Psoas muscle (tissue), 8 donors: ENCODE data around the gene GGA3. TPM values are rescaled to one million over a fixed set of nuclear protein-coding genes. Genes with fewer than 3 reads are reported as not detected.

Experiments
- ATAC-seq, 4 donors: fragments of 200-7000 bp; cut with Tn5 transposase; one replicate each; pipeline ENCODE4 v1.9.1; 2020; ENCODE audit warnings: moderate library complexity in 3 of 4, mild to moderate bottlenecking in 2 of 4
- DNase-seq, 2 donors: peaks; one replicate each; pipeline ENCODE4 v3.0.0-alpha.2; 2020
- H3K27ac ChIP-seq: fragments of 200-600 bp; one replicate; pipeline ENCODE4 v1.8.0; 2022
- H3K27me3 ChIP-seq, 3 donors: fragments of 200-600 bp in 1 of 3; one replicate each; pipeline versions ENCODE4 v1.6.1 to v1.8.0; 2013 to 2022; ENCODE audit warnings: low read length in 2 of 3, mild to moderate bottlenecking in 2 of 3, moderate library complexity in 1 of 3; ENCODE audit not compliant: insufficient read depth in 3 of 3
- H3K36me3 ChIP-seq, 2 donors: fragments of 200-600 bp in 1 of 2; one replicate each; pipeline versions ENCODE4 v1.6.1 to v1.8.0; 2013 to 2022; ENCODE audit warnings: low read depth in 1 of 2, mild to moderate bottlenecking in 1 of 2, moderate library complexity in 1 of 2; ENCODE audit not compliant: insufficient read depth in 1 of 2
- H3K4me1 ChIP-seq: fragments of 200-600 bp; one replicate; pipeline ENCODE4 v1.8.0; 2022
- H3K4me3 ChIP-seq: fragments of 200-600 bp; one replicate; pipeline ENCODE4 v1.8.0; 2022; ENCODE audit warnings: mild to moderate bottlenecking
- H3K9me3 ChIP-seq: fragments of 200-600 bp; one replicate; pipeline ENCODE4 v1.8.0; 2022
- CTCF ChIP-seq: fragments of 200-600 bp; IDR thresholded peaks from one replicate; pipeline ENCODE4 v1.8.0; 2022; ENCODE audit warnings: antibody characterized with exemption
- WGBS, 3 donors: extraction: QIAGEN DNeasy Blood & Tissue Kit; methylation state at CpG; one replicate each; pipeline versions ENCODE4 v1.1.6 to v1.1.7; 2013; 5-methylcytosine and 5-hydroxymethylcytosine counted together
- intact Hi-C, 2 donors: fragments of 100-400 bp; cut with DNase I; formaldehyde crosslinking; loops; one replicate each; pipeline versions ENCODE4 v1.11.0 to v1.14.2; 2022
- polyA plus RNA-seq, 3 donors: library from polyadenylated mRNA; stranded (reverse); fragments of 200-250 nt; gene quantifications; one replicate each; pipeline ENCODE4 v1.2.3, GENCODE V29; 2013
- total RNA-seq, 4 donors: library from RNA; stranded (reverse); fragmentation: NEBNext Ultra II Directional in 2 of 4; extraction: Animal tissue kit (Norgen Biotek cat#: 25700) in 2 of 4; gene quantifications; one replicate each; pipeline versions ENCODE4 v1.2.1 to v1.2.4, GENCODE V29; 2021 to 2023
- donor health status: healthy with polysubstance abuse.
- donor health status: DM: no; HTN: no; CAD: no; lungs with moderate emphysema.
- donor health status: Bipolar disorder and iron deficiency.
- donor health status: healthy.
- donor health status: DM: yes; HTN: yes; CAD: no.
- donor health status: DM: no; HTN: no; CAD: no.
- donor health status: DM: no; HTN: no; CAD: no.
- donor health status: DM: yes; HTN: yes; CAD: no.

Gene GGA3
- total and polyA plus RNA-seq, 7 donors: 13.8 to 40.6 (median 29.8) TPM

GRCh38 chr17:75205793-75206163, 55.6 kb downstream of the GGA3 start:
- H3K36me3 ChIP-seq: peaks cover 0 to 25% of the 10 kb centered on the region in 2 donors
- peaks cover 14% of the 10 kb centered on the region for H3K4me1 ChIP-seq
- no peaks in the 10 kb centered on the region for H3K27me3 ChIP-seq
- H3K9me3 ChIP-seq: no peaks in the 10 kb centered on the region
- ATAC-seq (peak in 1 of 4 donors; percentile 9), DNase-seq (no peak)
- TF ChIP-seq CTCF: no peak
- H3K27ac ChIP-seq: peak overlapping the region; percentile 96
- WGBS, 3 donors: 0% methylated on average over 22 of the region's 22 CpGs
- intact Hi-C loops: loop anchor here in 1 of 2 donors (5.0 kb wide), 1 partner anchor 67 kb away; the partner anchor contains the start of gene MIF4GD
- peak overlapping the region; percentile 98 for H3K4me3 ChIP-seq

- no peaks in the 10 kb centered on the region for H3K9me3 ChIP-seq
- peak within 1 kb of the TSS; percentile 98 for H3K4me3 ChIP-seq
- ATAC-seq (peak; percentile 95 to 97 (median 96)), DNase-seq (peak; percentile 95 to 98)
- peak within 1 kb of the TSS; percentile 96 for H3K27ac ChIP-seq
- no peak for TF ChIP-seq CTCF
- H3K27me3 ChIP-seq: no peaks in the 10 kb centered on the region
- 0% methylated on average over 47 to 57 of the region's 57 CpGs for WGBS, 3 donors
- intact Hi-C loops: loop anchor here in 1 of 2 donors (5.0 kb wide), 1 partner anchor 67 kb away; the partner anchor contains the start of gene MIF4GD
- H3K4me1 ChIP-seq: peaks cover 14% of the 10 kb centered on the region
- peaks cover 0 to 20% of the 10 kb centered on the region in 2 donors for H3K36me3 ChIP-seq
These were observed 56.2 kb downstream of the GGA3 start, which contains the start of gene NUP85 for GRCh38 chr17:75205037-75205792. NUP85 (plus strand) TSS chr17:75205679; CDS start chr17:75205762, 83 bp downstream.

GRCh38 chr17:75199886-75200618, 61.4 kb downstream of the GGA3 start:
- DNase-seq (no peak), ATAC-seq (no peak)
- intact Hi-C loops: loop anchor here (2.0 to 5.0 kb wide), 4 partner anchors 85 to 238 kb away; partner anchors contain the start of genes ATP5PD (in 1 of the 2) and KCTD2 (in 1 of the 2)
- no peaks in the 10 kb centered on the region for H3K9me3 ChIP-seq
- H3K27ac ChIP-seq: no peak overlapping the region
- no peak overlapping the region for H3K4me3 ChIP-seq
- 91 to 96% (median 92%) methylated on average over 6 of the region's 6 CpGs for WGBS, 3 donors
- no peaks in the 10 kb centered on the region for H3K27me3 ChIP-seq
- no peaks in the 10 kb centered on the region for H3K4me1 ChIP-seq
- H3K36me3 ChIP-seq: no peaks in the 10 kb centered on the region
- TF ChIP-seq CTCF: no peak

- no peaks in the 10 kb centered on the region for H3K27me3 ChIP-seq
- no peak for ATAC-seq
- intact Hi-C loops: no loop called here
- no peak overlapping the region for H3K27ac ChIP-seq
- no peak for TF ChIP-seq CTCF
- no peak overlapping the region for H3K4me3 ChIP-seq
- no peaks in the 10 kb centered on the region for H3K36me3 ChIP-seq
- no peaks in the 10 kb centered on the region for H3K9me3 ChIP-seq
- WGBS, 3 donors: 72 to 78% (median 76%) methylated on average over 4 of the region's 5 CpGs
- DNase-seq: no peak
- no peaks in the 10 kb centered on the region for H3K4me1 ChIP-seq
These were observed 66.5 kb downstream of the GGA3 start for GRCh38 chr17:75194879-75195278.
